ENCODE results near the gene PIM3. TPM values are rescaled to one million over a fixed set of nuclear protein-coding genes. Genes with fewer than 3 reads are reported as not detected.
A peak's percentile ranks its signal among the peaks of the same experiment; 100 is the strongest.

Gene PIM3
- total RNA-seq, 1 donor from 2014 or later = 290 TPM

DNA sequence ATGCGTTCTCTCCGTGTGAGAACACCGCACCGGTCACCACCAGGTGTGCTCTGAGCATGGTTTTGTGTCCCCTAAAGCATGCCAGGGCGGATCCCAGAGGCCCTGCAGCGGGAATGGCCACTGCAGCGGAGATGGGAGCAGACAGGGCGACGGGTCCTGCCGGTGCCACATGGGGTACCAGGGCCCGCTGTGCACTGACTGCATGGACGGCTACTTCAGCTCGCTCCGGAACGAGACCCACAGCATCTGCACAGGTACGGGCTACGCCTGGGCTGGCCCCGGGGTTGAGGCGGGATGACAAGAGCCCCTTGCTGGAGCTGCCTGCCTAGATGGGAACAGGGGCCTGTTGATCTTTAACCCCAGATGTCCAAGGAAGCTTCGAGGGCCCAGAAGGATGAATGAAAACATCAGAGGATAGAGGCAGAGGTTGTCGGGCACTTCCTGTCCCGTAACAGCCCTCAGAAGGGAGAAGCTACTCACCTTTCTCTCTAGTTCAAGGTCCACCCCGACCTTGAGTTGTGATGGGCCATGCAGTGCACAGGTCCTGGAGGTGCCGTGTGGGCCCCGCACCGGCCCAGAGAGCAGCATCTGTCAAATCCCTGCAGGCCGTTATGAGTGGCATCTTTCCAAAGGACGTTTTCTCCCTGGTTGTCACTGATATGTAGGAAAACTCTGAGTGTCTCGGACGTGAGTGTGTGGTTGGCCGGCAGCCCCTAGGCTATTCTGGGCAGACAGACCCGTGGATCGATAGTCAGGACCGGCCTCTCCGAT lies 38.9 kb upstream of the PIM3 start:
- Mint-ChIP-seq H3K4me1 (ENCODE audit: low read depth) (peaks cover 31% of the 10 kb centered on the region), H3K9me3 (no peaks in the 10 kb centered on the region), H3K27me3 (ENCODE audit: insufficient read depth) (no peaks in the 10 kb centered on the region), H3K27ac (no peak overlapping the region), H3K4me3 (no peak overlapping the region), H3K36me3 (ENCODE audit: low read depth) (peaks cover 19% of the 10 kb centered on the region)
- DNase-seq (ENCODE audit: low spot score) = no peak
- intact Hi-C loops (cut with micrococcal nuclease) = no loop called here

DNA sequence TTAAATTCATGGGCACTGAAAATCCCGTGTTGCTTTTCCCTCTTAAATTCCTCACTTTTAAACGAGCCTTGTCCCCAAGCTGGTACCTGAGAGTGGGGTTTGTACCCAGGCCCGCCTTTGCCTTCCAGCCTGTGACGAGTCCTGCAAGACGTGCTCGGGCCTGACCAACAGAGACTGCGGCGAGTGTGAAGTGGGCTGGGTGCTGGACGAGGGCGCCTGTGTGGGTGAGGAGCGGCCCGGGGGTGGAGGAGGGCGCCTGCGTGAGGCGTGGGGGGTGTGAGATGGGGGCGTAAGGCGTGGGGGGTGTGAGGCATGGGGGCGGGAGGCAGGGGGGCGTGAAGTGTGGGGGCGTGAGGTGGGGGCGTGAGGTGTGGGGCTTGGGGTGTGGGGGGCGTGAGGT lies 38.1 kb upstream of the PIM3 start:
- H3K27ac Mint-ChIP-seq = peak overlapping the region; percentile 34
- H3K36me3 Mint-ChIP-seq (ENCODE audit: low read depth) = peaks cover 19% of the 10 kb centered on the region
- H3K27me3 Mint-ChIP-seq (ENCODE audit: insufficient read depth) = no peaks in the 10 kb centered on the region
- peaks cover 31% of the 10 kb centered on the region for H3K4me1 Mint-ChIP-seq (ENCODE audit: low read depth)
- no peaks in the 10 kb centered on the region for H3K9me3 Mint-ChIP-seq
- no peak for DNase-seq (ENCODE audit: low spot score)
- intact Hi-C loops (cut with micrococcal nuclease) = no loop called here
- no peak overlapping the region for H3K4me3 Mint-ChIP-seq

DNA sequence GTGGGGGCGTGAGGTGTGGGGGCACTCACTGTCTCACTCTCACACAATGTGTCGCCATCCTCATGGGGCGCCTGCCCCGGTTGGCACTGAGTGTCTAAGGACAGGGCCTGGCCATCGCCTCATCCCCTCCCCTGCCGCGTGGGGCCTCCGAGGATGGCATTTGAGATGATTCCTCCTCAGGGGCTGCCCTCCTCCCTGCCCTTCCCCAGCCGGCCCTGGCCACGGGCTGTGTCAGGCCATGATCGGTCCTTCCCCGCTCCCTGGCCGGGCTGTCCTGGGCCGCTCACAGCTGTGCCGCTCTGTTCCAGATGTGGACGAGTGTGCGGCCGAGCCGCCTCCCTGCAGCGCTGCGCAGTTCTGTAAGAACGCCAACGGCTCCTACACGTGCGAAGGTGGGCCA lies 37.6 kb upstream of the PIM3 start:
- Mint-ChIP-seq H3K36me3 (ENCODE audit: low read depth) (peaks cover 19% of the 10 kb centered on the region), H3K9me3 (no peaks in the 10 kb centered on the region), H3K27me3 (ENCODE audit: insufficient read depth) (no peaks in the 10 kb centered on the region), H3K4me1 (ENCODE audit: low read depth) (peaks cover 31% of the 10 kb centered on the region), H3K4me3 (no peak overlapping the region), H3K27ac (no peak overlapping the region)
- no peak for DNase-seq (ENCODE audit: low spot score)
- intact Hi-C loops (cut with micrococcal nuclease) = no loop called here

DNA sequence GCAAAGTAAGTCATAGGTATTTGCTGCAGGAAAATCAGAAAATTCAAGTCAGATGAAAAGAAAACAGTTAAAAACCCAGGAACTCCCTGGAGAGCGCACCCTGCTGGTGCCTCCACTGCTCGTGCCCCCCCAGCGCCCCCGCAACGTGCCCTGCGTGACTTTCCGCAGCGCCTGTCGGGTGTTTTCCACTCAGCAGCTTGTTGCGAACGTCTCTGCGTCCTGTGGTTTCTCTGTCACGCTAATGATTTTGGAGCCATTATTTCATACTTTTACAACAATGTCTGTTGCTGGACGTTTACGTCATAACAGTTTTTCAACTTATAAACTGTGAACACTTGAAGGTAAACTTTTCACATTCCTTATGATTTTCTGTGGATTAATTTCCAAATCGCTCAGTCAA lies 37.1 kb upstream of the PIM3 start:
- intact Hi-C loops (cut with micrococcal nuclease) = no loop called here
- H3K27me3 Mint-ChIP-seq (ENCODE audit: insufficient read depth) = no peaks in the 10 kb centered on the region
- DNase-seq (ENCODE audit: low spot score) = no peak
- no peak overlapping the region for H3K27ac Mint-ChIP-seq
- H3K4me3 Mint-ChIP-seq = no peak overlapping the region
- no peaks in the 10 kb centered on the region for H3K9me3 Mint-ChIP-seq
- H3K36me3 Mint-ChIP-seq (ENCODE audit: low read depth) = peaks cover 19% of the 10 kb centered on the region
- peaks cover 31% of the 10 kb centered on the region for H3K4me1 Mint-ChIP-seq (ENCODE audit: low read depth)

- H3K4me1 Mint-ChIP-seq (ENCODE audit: low read depth) = peaks cover 31% of the 10 kb centered on the region
- peaks cover 19% of the 10 kb centered on the region for H3K36me3 Mint-ChIP-seq (ENCODE audit: low read depth)
- H3K9me3 Mint-ChIP-seq = no peaks in the 10 kb centered on the region
- H3K27me3 Mint-ChIP-seq (ENCODE audit: insufficient read depth) = no peaks in the 10 kb centered on the region
- no peak for DNase-seq (ENCODE audit: low spot score)
- intact Hi-C loops (cut with micrococcal nuclease) = no loop called here
- peak overlapping the region; percentile 34 for H3K27ac Mint-ChIP-seq
- H3K4me3 Mint-ChIP-seq = no peak overlapping the region
These were observed 36.3 kb upstream of the PIM3 start for GRCh38 chr22:49924113-49924833.

- H3K4me3 Mint-ChIP-seq = peak overlapping the region; percentile 72
- H3K9me3 Mint-ChIP-seq = no peaks in the 10 kb centered on the region
- peaks cover 19% of the 10 kb centered on the region for H3K36me3 Mint-ChIP-seq (ENCODE audit: low read depth)
- intact Hi-C loops (cut with micrococcal nuclease) = loop anchor here (5.0 kb wide), 1 partner anchor 37 kb away; the partner anchor contains the start of gene PIM3
- peaks cover 23% of the 10 kb centered on the region for H3K4me1 Mint-ChIP-seq (ENCODE audit: low read depth)
- H3K27ac Mint-ChIP-seq = peak overlapping the region; percentile 97
- peak; percentile 65 for DNase-seq (ENCODE audit: low spot score)
- no peaks in the 10 kb centered on the region for H3K27me3 Mint-ChIP-seq (ENCODE audit: insufficient read depth)
These were observed 34.9 kb upstream of the PIM3 start for GRCh38 chr22:49925525-49926128.

- Mint-ChIP-seq H3K9me3 (no peaks in the 10 kb centered on the region), H3K27ac (peak overlapping the region; percentile 87), H3K4me1 (ENCODE audit: low read depth) (peaks cover 27% of the 10 kb centered on the region), H3K4me3 (no peak overlapping the region), H3K27me3 (ENCODE audit: insufficient read depth) (no peaks in the 10 kb centered on the region), H3K36me3 (ENCODE audit: low read depth) (peaks cover 18% of the 10 kb centered on the region)
- no peak for DNase-seq (ENCODE audit: low spot score)
- intact Hi-C loops (cut with micrococcal nuclease) = loop anchor here (5.0 kb wide), 1 partner anchor 35 kb away; the partner anchor contains the start of gene PIM3
These were observed 33.7 kb upstream of the PIM3 start for GRCh38 chr22:49926916-49927315.

GRCh38 chr22:49927483-49928184 lies 32.9 kb upstream of the PIM3 start:
- no peak overlapping the region for H3K4me3 Mint-ChIP-seq
- H3K4me1 Mint-ChIP-seq (ENCODE audit: low read depth) = peaks cover 27% of the 10 kb centered on the region
- intact Hi-C loops (cut with micrococcal nuclease) = loop anchor here (5.0 kb wide), 1 partner anchor 35 kb away; the partner anchor contains the start of gene PIM3
- no peaks in the 10 kb centered on the region for H3K9me3 Mint-ChIP-seq
- H3K27me3 Mint-ChIP-seq (ENCODE audit: insufficient read depth) = no peaks in the 10 kb centered on the region
- no peak for DNase-seq (ENCODE audit: low spot score)
- peaks cover 18% of the 10 kb centered on the region for H3K36me3 Mint-ChIP-seq (ENCODE audit: low read depth)
- H3K27ac Mint-ChIP-seq = no peak overlapping the region

DNA sequence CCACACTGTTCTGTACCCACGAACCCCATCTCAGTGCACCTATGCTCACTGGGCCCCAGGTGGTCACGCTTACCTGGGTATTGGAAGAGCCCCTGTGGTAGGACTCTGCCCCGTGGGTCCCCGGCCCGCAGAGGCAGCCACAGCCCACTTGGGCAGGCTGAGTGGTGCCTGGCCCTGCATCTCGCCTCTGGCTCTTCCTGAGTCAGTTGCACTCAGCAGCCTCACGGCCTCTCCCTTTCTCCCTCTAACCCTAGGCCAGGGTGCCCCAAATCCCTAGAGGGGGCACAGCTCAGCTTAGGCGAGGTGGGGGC lies 32.4 kb upstream of the PIM3 start:
- Mint-ChIP-seq H3K4me3 (no peak overlapping the region), H3K9me3 (no peaks in the 10 kb centered on the region), H3K36me3 (ENCODE audit: low read depth) (peaks cover 18% of the 10 kb centered on the region), H3K27ac (no peak overlapping the region), H3K4me1 (ENCODE audit: low read depth) (peaks cover 30% of the 10 kb centered on the region), H3K27me3 (ENCODE audit: insufficient read depth) (no peaks in the 10 kb centered on the region)
- intact Hi-C loops (cut with micrococcal nuclease) = loop anchor here (5.0 kb wide), 1 partner anchor 34 kb away; the partner anchor contains the start of gene PIM3
- no peak for DNase-seq (ENCODE audit: low spot score)

DNA sequence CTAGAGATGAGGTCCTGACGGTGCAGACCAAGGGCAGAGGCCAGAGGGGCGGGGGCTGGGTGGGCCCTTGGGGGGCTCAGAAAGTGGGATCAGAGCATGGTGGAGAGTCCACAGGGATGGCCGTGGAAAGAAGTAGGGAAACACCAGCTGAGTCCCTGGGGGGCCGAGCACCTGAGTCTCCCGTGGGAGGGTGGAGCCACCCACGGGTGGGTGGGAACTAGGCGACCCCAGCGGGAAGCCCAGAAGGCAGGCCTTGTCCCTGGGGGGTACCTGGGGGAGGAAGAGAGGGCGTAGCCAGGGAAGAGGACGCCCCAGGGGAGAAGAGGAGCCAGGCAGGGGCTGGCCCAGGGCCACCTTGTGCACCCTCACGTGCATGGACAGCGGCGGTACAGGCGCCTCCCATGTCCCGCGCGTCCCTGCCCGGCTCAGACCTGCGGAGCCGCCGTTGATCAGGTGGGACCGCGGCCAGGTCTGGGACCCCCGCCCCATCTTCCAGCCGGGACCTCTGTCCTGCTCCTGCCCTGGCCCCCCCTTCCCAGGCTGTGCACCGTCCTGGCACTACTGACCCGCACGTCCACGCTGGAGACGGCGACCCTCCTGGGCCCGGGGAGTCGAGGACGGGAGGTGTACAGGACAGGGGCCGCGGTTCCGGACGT lies 31.9 kb upstream of the PIM3 start:
- no peak for DNase-seq (ENCODE audit: low spot score)
- Mint-ChIP-seq H3K9me3 (no peaks in the 10 kb centered on the region), H3K36me3 (ENCODE audit: low read depth) (peaks cover 15% of the 10 kb centered on the region), H3K27me3 (ENCODE audit: insufficient read depth) (no peaks in the 10 kb centered on the region), H3K4me1 (ENCODE audit: low read depth) (peaks cover 32% of the 10 kb centered on the region), H3K27ac (no peak overlapping the region), H3K4me3 (no peak overlapping the region)
- intact Hi-C loops (cut with micrococcal nuclease) = loop anchor here (1.0 to 5.0 kb wide), 4 partner anchors 34 to 281 kb away; partner anchors contain the start of gene PIM3

DNA sequence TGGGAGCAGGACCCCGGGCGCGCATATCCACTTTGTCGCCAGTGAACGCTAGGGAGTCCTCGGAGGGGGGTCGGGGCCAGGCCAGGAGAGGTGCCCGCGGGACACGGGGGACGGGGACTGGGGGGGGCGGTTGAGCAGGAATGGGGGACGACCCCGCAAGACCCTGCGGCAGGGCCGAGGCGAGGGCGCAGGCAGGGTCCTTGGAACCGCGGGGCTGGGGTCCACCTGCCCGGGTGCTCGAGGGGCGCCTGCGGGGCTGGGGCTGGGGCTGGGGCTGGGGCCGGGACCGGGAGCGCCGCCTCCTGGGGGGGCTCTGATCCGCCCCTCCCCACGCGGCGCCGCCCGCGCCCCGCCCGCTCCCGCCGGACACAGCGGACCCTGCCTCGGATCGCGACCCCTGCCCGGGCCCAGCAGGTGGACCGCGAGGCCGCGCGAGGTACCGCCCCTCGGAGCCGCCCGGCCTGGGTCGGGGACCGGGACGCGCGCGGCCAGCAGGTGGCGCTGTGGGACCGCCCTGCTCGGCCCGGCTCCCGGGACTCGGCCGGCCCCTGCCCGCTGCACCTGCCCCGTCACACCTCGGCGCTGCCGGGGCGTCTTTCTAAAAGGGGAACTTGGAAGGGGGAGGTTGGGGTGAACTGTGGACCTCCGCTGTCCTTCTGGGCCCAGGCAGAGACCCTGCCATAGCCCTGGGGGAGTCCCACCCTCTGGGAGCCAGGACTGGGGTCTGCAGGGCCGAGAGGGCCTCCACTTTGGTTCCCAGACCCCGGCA lies 31.2 kb upstream of the PIM3 start:
- H3K4me3 Mint-ChIP-seq = no peak overlapping the region
- H3K27ac Mint-ChIP-seq = no peak overlapping the region
- no peaks in the 10 kb centered on the region for H3K9me3 Mint-ChIP-seq
- H3K27me3 Mint-ChIP-seq (ENCODE audit: insufficient read depth) = no peaks in the 10 kb centered on the region
- peak; percentile 75 for DNase-seq (ENCODE audit: low spot score)
- H3K36me3 Mint-ChIP-seq (ENCODE audit: low read depth) = peaks cover 10% of the 10 kb centered on the region
- intact Hi-C loops (cut with micrococcal nuclease) = loop anchor here (1.0 to 5.0 kb wide), 4 partner anchors 33 to 280 kb away; partner anchors contain the start of gene PIM3
- peaks cover 32% of the 10 kb centered on the region for H3K4me1 Mint-ChIP-seq (ENCODE audit: low read depth)
